HL-60/S4 treated with phorbol 12-myristate 13-acetate at 8.2 ng/mL for 4 days and 3 days (cell line): ENCODE measurements around the gene C1QL4.
"Not testable (repeated sequence)": the region's sequence is repeated elsewhere in the genome, so short reads cannot be mapped to it uniquely, and the experiment has no call there.

Source experiments
- in situ Hi-C: fragments of 300-500 bp; cut with MboI; formaldehyde crosslinking; loops from 2 replicates; pipeline ENCODE4 v1.15.0; 2022; ENCODE audit warnings: low sequenced_read_pairs

Gene C1QL4

GRCh38 chr12:49335118-49335954, 1.7 kb downstream of the C1QL4 start:
- in situ Hi-C loops, result no loop called here

GRCh38 chr12:49334681-49335080, 2.3 kb downstream of the C1QL4 start:
- in situ Hi-C loops, result no loop called here

- in situ Hi-C loops, result no loop called here
These were observed 2.8 kb downstream of the C1QL4 start for GRCh38 chr12:49334226-49334625.

- in situ Hi-C loops, result not testable (repeated sequence)
These were observed 3.2 kb downstream of the C1QL4 start for GRCh38 chr12:49333778-49334177.

DNA sequence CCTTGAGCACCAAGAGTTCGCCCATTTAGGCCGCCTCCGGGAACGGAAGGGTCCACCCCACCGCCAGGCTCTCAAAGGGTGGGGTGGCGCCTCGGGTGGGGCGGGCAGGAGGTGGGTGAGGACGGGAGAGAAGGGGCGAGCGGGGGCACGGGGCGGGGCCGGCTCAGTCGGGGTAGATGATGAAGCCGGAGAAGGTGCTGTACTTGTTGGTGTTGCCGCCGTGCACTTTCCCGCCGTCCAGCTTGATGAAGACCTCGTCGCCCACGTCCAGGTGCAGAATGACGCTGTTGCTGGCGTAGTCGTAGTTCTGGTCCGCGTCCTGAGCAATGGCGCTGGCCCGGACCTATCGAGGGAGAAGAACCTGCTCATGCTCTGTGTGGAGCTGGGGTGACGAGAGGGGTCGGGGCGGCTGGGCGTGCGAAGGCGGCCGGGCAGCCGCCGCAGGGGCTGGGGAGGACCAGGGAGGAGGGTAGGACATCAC, 4.1 kb downstream of the C1QL4 start:
- in situ Hi-C loops, result no loop called here

GRCh38 chr12:49332441-49332861, 4.5 kb downstream of the C1QL4 start:
- in situ Hi-C loops, result no loop called here

DNA sequence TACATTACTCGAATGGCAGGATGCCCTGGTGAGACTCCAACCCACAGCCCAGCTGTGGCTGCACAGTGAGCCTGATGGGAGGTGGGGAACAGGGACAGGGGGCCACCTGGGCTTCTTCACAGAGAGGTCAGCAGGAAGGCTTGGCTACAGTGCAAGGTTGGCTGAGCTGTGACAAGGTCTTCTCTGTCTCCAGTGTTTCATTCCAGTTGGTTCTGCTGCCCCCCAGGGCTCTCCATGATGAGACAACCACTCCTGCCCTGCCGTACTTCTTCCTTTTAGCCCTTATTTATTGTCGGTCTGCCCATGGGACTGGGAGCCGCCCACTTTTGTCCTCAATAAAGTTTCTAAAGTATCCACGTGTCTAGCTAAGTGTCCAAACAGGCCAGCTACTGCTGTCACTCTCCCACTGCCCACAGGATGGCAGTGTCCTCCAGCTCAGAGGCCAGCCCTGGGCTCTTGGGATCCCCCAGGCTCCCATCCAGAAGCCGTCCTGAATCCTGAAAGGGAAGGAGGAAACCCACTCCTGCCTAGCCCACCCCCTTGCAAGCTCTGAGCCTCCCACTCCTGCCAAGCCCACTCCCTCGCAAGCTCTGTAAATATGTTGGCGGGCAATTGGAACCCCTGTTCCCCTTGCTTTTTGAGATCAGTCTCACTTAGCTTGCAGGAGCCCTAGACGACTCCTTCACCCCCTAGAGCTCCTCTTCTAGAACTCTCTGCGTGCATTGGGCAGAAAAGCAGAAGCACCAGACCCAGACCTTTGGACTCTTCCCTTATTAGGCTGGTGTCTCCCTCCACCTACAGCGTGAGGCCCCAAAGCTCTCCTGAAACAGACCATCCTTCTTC, 5.4 kb downstream of the C1QL4 start:
- in situ Hi-C loops, result no loop called here

GRCh38 chr12:49330631-49331379, 6.2 kb downstream of the C1QL4 start:
- in situ Hi-C loops, result no loop called here

DNA sequence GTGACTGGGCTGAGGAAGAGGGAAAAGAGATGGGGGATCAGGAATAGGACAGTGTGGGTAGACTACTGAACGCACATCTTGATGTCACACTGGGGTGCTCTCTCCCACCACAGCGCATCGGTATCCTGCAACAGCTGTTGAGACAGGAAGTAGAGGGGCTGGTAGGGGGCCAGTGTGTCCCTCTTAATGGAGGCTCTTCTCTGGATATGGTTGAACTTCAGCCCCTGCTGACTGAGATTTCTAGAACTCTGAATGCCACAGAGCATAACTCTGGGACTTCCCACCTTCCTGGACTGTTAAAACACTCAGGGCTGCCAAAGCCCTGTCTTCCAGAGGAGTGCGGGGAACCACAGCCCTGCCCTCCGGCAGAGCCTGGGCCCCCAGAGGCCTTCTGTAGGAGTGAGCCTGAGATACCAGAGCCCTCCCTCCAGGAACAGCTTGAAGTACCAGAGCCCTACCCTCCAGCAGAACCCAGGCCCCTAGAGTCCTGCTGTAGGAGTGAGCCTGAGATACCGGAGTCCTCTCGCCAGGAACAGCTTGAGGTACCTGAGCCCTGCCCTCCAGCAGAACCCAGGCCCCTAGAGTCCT, 6.9 kb downstream of the C1QL4 start:
- in situ Hi-C loops, result no loop called here

- in situ Hi-C loops, result no loop called here
These were observed 8.2 kb downstream of the C1QL4 start for GRCh38 chr12:49328816-49329215.

GRCh38 chr12:49327887-49328286, 9.1 kb downstream of the C1QL4 start:
- in situ Hi-C loops, result no loop called here

GRCh38 chr12:49327368-49327767, 9.6 kb downstream of the C1QL4 start:
- in situ Hi-C loops, result no loop called here

GRCh38 chr12:49325606-49326005, 11.4 kb downstream of the C1QL4 start:
- in situ Hi-C loops, result no loop called here

DNA sequence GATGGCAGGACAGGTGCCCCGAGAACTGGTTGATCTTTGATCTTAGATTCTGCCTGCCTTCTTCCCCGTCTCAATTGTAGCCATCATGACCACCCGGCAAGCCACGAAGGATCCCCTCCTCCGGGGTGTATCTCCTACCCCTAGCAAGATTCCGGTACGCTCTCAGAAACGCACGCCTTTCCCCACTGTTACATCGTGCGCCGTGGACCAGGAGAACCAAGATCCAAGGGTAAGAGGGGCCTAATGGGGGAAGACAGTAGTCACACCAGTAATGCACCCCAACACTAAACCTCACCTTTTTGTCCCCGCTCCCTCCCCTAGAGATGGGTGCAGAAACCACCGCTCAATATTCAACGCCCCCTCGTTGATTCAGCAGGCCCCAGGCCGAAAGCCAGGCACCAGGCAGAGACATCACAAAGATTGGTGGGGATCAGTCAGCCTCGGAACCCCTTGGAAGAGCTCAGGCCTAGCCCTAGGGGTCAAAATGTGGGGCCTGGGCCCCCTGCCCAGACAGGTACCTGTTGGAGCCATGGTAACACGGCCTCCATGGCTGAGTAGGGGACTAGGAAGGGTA, 13.4 kb downstream of the C1QL4 start:
- in situ Hi-C loops, result no loop called here

- in situ Hi-C loops, result no loop called here
These were observed 14.1 kb downstream of the C1QL4 start, which contains the start of gene TROAP for GRCh38 chr12:49322708-49323523. TSS of gene TROAP (plus strand) at chr12:49323255. CDS start at chr12:49323609, 354 bp downstream.

DNA sequence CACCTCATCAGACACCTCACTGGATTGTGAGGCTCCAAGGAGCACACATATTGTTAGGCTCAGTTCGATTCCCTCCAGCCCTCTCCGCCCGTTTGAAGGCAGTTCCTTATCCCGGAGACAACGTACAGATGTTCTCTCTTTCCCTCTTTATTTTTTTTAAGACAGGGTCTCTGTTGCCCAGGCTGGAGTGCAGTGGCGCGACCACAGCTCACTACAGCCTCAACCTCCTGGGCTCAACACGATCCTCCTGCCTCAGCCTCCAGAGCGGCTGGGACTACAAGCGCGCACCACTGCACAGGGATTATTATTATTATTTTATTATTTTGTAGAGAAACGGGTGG, 14.7 kb downstream of the C1QL4 start:
- in situ Hi-C loops, result no loop called here

DNA sequence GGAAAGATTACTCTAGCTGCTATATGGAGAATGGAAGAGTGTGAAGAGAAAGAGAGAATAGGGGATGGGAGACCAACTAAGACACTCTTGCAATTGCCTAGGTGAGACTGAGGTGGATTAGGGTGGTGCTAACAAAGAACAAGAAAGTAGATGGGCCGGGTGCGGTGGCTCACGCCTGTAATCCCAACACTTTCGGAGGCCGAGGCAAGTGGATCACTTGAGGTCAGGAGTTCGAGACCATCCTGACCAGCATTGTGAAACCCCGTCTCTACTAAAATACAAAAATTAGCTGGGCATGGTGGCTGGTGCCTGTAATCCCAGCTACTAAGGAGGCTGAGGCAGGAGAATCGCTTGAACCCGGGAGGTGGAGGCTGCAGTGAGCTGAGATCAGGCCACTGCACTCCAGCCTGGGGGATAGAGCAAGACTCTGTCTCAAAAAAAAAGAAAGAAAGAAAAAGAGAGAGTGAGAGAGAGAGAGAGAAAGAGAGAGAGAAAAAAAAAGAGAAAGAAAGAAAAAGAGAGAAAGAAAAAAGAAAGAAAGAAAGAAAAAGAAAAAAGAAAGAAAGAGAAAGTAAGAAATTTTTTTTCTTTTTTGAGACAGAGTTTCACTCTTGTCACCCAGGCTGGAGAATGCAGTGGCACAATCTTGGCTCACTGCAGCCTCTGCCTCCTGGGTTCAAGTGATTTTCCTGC, 16.4 kb downstream of the C1QL4 start:
- in situ Hi-C loops, result not testable (repeated sequence)

- in situ Hi-C loops, result not testable (repeated sequence)
These were observed 19.9 kb downstream of the C1QL4 start for GRCh38 chr12:49317118-49317517.

- in situ Hi-C loops, result no loop called here
These were observed 22.2 kb downstream of the C1QL4 start for GRCh38 chr12:49314811-49315210.
